NCI-H2227 (cell line): ENCODE results near the gene DUXA.
A peak's percentile ranks its signal among the peaks of the same experiment; 100 is the strongest.

ENCODE experiments used
- DNase-seq: peaks from one replicate; lab custom pipeline; 2025; ENCODE audit not compliant: unreplicated experiment; lab: John Stamatoyannopoulos, UW

The DUXA gene

GRCh38 chr19:57106722-57107235 lies 60.5 kb downstream of the DUXA start:
- no peak for DNase-seq

GRCh38 chr19:57105976-57106721 lies 61.1 kb downstream of the DUXA start:
- DNase-seq, result peak; percentile 76
